ENCODE measurements around the gene FAM50A.

DNA sequence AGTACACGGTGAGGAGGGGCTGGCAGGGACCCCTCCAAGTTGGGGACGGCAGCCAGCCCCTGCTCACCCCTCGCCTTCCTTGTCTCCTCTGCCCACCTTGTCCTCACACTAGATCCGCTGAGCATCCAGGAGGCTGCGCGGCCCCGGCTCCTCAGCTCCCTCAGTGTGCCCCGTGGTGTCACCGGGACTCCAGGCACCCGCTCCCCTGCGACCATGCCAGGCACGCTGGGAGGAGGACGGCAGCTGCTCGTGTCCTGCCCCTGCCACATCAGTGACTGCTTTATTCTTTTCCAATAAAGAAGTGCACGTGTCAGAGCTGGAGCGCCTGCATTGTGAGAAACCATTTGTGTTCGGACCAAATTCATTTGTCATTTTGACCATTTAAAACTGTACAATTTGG, 6.4 kb downstream of the FAM50A start:
- TF ChIP-seq, protein P1, sequence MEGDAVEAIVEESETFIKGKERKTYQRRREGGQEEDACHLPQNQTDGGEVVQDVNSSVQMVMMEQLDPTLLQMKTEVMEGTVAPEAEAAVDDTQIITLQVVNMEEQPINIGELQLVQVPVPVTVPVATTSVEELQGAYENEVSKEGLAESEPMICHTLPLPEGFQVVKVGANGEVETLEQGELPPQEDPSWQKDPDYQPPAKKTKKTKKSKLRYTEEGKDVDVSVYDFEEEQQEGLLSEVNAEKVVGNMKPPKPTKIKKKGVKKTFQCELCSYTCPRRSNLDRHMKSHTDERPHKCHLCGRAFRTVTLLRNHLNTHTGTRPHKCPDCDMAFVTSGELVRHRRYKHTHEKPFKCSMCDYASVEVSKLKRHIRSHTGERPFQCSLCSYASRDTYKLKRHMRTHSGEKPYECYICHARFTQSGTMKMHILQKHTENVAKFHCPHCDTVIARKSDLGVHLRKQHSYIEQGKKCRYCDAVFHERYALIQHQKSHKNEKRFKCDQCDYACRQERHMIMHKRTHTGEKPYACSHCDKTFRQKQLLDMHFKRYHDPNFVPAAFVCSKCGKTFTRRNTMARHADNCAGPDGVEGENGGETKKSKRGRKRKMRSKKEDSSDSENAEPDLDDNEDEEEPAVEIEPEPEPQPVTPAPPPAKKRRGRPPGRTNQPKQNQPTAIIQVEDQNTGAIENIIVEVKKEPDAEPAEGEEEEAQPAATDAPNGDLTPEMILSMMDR (IDR thresholded peaks at IDR 0.05) = no peak
- TF ChIP-seq POLR2A (IDR thresholded peaks at IDR 0.05) = no peak
